ENCODE results near the gene MACF1. TPM values are rescaled to one million over a fixed set of nuclear protein-coding genes. Genes with fewer than 3 reads are reported as not detected.

Gene MACF1
- total and polyA plus RNA-seq, 2 of the 13 experiments (the other 11 are each of a cell fraction or from before 2014, with no cell fraction given) = 36.7 to 65.4 TPM

DNA sequence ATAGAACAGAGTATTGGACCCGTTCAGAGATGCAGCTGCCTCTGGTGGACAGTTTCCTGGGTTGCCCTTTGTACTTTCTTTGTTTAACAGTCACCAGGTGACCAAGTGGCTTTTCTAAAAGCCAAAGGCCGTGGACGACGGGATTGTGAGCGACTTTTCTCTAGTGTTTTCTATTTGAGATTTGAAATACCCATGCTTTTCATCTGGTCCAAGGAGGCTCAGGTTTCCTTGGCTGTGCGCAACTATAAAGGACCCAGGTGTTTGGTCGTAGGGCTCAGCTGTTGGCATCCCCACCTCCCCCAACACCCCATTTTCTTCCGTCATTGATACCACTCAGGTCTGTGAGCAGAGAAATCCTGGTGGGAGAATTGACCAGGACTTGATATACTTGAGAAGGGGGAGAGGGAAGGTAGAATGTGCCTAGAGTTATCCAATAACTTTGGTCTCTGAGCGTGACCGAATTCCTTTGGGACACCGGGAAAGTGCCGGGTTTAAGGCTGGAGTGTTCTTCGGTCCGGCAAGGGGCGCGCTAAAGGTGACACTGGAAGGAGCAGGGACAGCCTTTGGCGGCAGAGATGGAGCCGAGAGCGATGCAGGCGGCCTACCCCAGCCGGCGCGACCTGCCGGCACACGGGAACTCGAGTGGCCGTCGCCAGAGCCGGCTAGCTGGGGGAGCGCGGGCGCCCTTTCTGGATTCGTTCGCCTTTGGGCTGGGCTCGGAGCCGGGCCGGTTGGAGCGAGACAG, 203.6 kb downstream of the MACF1 start (continued):
- TF ChIP-seq NFKBIZ (CRISPR knock-in tag; IDR thresholded peaks at IDR 0.05) (no peak), ZNF282 (IDR thresholded peaks at IDR 0.05; ENCODE audit: partially characterized antibody) (no peak), ZFP36L1 (CRISPR knock-in tag; IDR thresholded peaks at IDR 0.05) (no peak), NFAT5 (CRISPR knock-in tag; IDR thresholded peaks at IDR 0.05) (no peak), KDM1A (CRISPR knock-in tag; IDR thresholded peaks at IDR 0.05) (no peak), ZFP1 (CRISPR knock-in tag; IDR thresholded peaks at IDR 0.05) (no peak), GZF1 (CRISPR knock-in tag; IDR thresholded peaks at IDR 0.05) (no peak), CAMTA2 (CRISPR knock-in tag; IDR thresholded peaks at IDR 0.05; ENCODE audit: borderline replicate concordance) (no peak), HNF4G (IDR thresholded peaks at IDR 0.05; ENCODE audit: borderline replicate concordance, low read depth, low read length) (peak; percentile 89), HNF4G (CRISPR knock-in tag; IDR thresholded peaks at IDR 0.05; ENCODE audit: borderline replicate concordance, low read depth) (peak; percentile 45; the same call in 1 of the 2 replicates), TOPORS (CRISPR knock-in tag; IDR thresholded peaks at IDR 0.05) (no peak), KAT2B (IDR thresholded peaks at IDR 0.05; ENCODE audit: borderline replicate concordance, low read depth, low read length) (no peak), SOX6 (IDR thresholded peaks at IDR 0.05) (no peak), SOX6 (CRISPR knock-in tag; IDR thresholded peaks at IDR 0.05) (peak; percentile 13; the same call in 1 of the 2 replicates), ZFP90 (CRISPR knock-in tag; IDR thresholded peaks at IDR 0.05; ENCODE audit: borderline replicate concordance) (no peak), ZNF276 (CRISPR knock-in tag; IDR thresholded peaks at IDR 0.05; ENCODE audit: low read depth) (no peak), SOX5 (CRISPR knock-in tag; IDR thresholded peaks at IDR 0.05; ENCODE audit: borderline replicate concordance) (peak; percentile 25; the same call in 1 of the 2 replicates), MXD4 (CRISPR knock-in tag; IDR thresholded peaks at IDR 0.05) (no peak), CEBPG (CRISPR knock-in tag; IDR thresholded peaks at IDR 0.05) (no peak), TBL1XR1 (IDR thresholded peaks at IDR 0.05; ENCODE audit: borderline replicate concordance, low read length, partially characterized antibody) (no peak), SP140L (CRISPR knock-in tag; IDR thresholded peaks at IDR 0.05; ENCODE audit: borderline replicate concordance) (no peak), TFE3 (CRISPR knock-in tag; IDR thresholded peaks at IDR 0.05) (peak; percentile 45)
- TF ChIP-seq, protein P1, sequence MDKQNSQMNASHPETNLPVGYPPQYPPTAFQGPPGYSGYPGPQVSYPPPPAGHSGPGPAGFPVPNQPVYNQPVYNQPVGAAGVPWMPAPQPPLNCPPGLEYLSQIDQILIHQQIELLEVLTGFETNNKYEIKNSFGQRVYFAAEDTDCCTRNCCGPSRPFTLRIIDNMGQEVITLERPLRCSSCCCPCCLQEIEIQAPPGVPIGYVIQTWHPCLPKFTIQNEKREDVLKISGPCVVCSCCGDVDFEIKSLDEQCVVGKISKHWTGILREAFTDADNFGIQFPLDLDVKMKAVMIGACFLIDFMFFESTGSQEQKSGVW (CRISPR knock-in tag; IDR thresholded peaks at IDR 0.05; ENCODE audit: borderline replicate concordance) = no peak

All from HepG2 (cell line).